GM18526 (cell line): ENCODE results near the gene PADI1.

Source experiments
- POLR2A ChIP-seq: IDR thresholded peaks from 3 replicates; pipeline ENCODE4 v1.6.1; 2011; ENCODE audit not compliant: insufficient read length; ENCODE audit errors: extremely low read depth

The PADI1 gene, protein sequence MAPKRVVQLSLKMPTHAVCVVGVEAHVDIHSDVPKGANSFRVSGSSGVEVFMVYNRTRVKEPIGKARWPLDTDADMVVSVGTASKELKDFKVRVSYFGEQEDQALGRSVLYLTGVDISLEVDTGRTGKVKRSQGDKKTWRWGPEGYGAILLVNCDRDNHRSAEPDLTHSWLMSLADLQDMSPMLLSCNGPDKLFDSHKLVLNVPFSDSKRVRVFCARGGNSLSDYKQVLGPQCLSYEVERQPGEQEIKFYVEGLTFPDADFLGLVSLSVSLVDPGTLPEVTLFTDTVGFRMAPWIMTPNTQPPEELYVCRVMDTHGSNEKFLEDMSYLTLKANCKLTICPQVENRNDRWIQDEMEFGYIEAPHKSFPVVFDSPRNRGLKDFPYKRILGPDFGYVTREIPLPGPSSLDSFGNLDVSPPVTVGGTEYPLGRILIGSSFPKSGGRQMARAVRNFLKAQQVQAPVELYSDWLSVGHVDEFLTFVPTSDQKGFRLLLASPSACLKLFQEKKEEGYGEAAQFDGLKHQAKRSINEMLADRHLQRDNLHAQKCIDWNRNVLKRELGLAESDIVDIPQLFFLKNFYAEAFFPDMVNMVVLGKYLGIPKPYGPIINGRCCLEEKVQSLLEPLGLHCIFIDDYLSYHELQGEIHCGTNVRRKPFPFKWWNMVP

DNA sequence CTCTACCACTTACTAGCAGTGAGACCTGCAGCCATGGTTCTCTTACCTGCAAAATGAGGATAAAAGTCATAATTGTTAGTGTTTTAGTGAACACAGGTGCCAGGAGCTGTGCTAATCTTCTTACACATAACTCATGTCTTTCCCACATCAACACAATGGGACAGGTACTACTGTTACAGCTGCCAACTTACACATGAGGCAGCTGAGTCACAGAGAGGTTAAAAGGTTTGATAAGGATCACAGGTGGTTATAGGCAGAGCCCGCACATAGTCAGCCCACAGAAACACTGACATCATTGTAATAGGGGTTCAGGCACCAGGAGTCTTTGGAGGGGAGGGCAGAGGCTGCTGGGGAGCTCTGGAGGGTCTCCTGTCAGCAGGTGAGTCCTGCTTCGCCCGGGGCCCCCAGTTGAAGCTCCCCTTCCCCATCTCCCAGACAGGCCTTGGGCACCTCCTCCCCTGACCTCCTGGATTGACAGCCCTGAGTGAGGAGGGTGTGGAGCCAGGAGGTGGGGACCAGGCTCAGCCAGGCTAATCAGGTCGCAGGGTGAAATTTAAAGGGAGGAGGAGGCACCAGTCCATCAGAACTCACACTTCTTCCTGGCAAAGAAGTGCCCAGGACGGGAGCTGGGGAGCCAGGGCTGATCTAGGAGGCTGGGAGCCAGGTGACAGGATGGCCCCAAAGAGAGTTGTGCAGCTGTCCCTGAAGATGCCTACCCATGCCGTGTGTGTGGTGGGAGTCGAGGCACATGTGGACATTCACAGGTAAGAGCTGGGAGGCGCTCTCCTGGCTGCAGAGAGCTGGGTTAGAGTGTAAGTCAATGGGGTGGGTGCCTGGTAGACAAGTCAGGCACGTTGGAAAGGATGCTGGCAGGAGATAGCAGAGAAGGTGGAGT lies at the start of gene PADI1:
Gene PADI1 (plus strand): TSS at position 583 of the 895 bp plus-strand sequence. CDS start 90 bp downstream, at position 673.
- TF ChIP-seq POLR2A: no peak

DNA sequence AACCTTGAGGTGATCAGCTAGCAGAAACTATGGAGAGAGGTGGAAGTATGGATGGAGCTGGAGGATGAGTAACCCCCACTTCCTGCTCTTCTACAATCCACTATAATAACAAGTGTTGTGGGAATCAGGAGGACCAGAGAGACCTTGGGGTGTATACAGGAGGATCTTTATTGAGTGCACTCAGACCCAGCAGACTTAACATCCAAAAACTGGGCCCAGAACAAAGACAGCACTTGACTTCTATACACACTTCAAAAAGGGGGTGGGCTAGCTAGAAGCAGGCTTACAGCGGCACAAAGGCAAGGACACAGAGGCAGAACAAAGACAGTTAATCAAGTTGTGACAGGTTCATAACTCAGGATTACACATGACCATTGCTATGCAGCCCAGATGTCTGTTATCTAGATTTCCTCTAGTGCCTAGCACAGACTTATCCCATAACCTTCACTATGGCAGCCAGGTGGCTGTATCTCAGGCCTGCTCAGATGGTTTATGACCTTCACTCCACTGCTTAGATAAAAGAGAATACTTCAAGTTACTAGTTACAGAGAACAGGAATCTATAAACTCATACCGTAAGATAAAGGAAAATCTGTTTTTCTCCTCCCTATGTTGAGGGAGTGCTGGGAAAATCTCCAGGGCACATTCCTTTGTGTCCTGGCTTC lies 49.5 kb upstream of the PADI1 start:
- TF ChIP-seq POLR2A: no peak

DNA sequence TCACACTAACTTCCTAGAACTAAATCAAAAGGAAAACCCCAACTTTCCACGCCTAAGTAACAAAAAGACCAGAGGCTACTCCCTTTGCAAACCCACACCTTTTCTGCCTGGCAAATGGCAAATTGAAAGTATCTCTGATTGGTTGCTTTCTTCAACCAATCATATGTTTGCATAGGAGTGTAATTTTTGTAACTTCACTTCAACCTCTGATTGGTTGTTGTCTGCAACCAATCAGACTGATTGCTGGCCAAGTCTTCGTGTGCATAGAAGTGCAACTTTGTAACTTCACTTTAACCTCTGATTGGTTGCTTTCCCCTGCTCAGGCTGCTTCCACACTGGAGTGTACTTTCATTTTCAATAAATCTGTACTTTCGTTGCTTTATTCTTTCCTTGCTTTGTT lies 48.8 kb upstream of the PADI1 start:
- TF ChIP-seq POLR2A: no peak

DNA sequence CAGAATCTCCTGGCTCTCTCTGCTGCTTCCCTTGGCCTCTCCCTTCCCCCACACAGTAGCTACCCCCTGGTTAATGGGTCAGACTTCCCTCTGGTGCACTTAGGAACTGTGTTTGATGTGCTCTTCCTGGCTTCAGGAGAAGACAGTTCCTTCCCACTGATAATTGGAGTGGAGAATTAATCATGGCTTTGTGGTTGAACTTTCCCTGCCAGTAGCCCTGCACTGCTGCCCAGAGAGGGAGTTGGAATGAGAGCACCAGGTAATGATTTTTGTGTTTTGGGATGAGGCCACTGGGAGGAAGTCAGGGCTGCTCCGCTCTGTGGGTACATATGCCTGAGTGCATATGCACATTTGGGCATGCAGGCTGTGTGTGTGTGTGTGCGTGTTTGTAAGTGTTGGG lies 46.0 kb upstream of the PADI1 start:
- TF ChIP-seq POLR2A: no peak

DNA sequence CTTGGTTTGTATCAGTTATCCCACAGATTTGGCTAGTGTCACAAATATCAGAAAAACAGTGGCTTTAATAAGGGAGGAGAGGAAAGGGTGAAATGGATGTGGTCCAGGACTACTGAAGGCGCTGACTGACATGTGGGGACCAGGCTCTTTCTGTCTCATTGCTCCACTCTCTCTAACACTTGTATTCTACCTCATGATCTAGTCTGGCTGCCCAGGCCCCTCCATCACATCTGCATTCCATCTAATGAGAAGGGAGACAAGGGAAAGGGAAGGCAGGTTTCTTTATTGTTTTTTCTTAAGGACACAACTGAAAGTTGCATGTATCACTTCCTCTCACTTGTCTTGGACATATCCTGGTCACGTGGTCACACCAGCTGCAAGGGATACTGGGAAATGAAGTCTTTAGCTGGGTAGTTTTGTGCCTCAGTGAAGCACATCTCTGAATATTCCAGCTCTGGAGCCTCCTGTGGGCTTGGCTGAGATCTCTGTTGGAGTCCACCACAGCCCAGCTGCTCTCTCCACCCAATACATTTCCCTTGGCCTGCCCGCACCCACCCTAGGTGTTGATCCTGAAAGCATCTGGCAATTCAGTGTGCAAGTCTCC lies 43.7 kb upstream of the PADI1 start:
- TF ChIP-seq POLR2A: no peak

DNA sequence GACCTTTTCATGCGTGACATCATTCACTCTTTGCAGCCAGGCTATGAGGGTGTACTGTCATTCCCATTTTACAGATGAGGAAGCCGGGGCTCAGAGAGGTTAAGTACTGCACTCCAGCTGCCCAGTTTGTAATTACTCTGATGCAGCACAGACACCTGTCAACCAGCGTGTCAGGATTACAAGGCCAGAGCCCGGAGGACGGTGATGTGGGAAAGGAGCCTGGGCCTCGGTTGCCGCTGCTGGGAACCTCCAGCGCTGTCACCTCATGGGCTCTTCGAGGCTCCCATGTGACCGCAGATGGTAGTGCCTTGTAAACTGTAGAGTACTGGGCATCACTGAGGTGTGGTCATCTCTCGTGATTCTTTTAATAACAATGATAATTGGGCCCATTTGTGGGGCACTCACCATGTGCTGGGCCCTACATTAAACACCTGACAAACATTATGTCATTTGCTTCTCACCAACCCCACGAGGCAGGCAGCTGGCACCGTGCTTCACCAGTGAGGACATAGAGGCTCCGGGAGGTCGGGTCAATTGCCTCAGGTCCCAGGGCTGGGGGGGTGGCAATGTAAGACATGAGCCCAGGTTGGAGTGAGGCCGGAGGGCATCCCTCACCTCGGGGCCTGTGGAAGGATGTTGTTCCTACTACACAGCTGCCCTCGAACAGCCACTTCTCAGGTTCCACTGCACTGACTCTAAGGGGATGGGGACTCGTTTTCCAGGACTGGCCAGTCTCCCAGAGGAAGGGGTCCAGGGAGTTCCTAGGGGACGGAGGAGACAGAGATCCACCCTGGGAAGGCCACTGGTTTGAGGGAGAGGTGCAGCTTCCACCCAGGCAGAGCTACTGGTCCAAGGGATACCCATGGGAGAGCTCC lies 42.8 kb upstream of the PADI1 start:
- TF ChIP-seq POLR2A: no peak

DNA sequence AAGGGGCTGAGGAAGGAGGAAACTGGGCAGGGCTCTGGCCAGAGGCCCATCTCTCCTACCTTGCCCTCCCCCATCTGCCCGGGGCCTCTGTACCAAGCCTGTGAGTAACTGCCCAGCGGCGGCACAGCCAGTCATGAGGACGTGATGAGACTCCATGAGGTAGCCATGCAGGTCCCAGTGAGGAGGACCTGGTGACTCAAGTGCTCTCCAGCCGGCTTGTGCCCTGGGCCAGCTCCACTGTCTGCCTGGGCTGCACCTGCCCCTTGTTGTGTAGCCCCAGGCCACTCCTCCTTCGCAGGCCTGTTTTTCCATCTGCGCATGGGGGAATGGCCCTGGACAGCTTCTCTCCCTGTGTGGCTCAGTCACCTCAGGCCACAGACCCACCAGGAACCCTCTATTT lies 42.0 kb upstream of the PADI1 start:
- no peak for TF ChIP-seq POLR2A

DNA sequence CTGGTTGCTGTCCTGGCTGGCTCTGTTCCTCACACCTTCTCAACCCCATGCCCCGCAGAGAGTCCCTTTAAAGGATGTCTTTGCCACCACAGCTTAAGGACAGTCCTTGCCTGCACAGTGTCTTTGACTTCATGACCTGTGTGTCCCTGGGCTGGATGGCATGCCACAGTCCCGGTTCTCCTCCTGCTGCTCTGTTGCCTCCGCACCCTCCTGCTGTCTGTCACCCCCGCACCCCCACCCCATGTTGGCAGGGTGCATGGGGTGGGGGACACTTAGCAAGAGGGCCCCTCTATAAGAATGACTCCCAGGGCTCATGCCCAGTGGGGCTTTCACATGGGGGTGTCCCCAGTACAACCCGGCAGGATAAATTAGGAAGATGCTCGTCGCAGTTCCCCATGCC lies 41.6 kb upstream of the PADI1 start:
- no peak for TF ChIP-seq POLR2A

DNA sequence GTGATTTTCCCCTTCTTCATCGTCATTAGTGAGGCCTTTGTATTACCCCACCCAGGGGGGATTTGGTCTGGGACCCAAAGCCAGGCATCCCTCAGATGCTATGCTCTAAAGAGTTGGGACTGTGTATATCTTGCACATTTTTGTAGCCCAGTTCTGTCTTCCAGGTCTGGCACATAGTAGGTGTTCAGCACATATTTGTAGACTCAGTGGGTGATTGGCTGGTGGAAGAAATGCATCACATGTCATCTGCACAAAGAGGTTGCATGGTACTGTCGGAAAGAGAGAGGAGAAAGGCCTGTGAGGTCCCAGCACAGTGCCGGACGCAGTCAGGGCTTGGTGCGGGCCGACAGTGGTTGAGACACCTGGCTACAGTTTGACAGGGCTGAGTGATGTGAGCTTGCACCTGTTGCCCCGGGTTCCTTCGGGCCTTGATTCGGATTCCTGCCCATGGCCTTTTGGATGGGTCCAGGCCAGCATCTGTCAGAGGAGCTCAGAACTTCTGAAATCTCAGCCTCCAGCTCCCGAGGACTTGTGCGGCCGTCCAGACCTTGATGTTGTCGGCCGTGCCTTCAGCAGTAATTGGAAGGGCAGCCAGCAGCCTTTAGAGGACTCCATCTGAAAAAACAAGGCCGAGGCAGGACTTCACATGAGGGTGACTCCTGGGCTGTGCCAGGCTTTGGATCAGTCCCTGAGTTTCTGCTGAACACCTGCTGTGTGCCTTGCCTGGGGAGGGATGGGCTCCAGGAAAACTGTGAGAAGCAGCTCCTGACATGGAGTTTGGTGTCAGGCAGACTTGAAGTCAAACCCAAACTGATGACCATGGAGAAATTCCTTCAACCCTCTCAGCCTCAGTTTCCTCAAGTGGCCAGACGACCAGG lies 40.9 kb upstream of the PADI1 start:
- TF ChIP-seq POLR2A: no peak

DNA sequence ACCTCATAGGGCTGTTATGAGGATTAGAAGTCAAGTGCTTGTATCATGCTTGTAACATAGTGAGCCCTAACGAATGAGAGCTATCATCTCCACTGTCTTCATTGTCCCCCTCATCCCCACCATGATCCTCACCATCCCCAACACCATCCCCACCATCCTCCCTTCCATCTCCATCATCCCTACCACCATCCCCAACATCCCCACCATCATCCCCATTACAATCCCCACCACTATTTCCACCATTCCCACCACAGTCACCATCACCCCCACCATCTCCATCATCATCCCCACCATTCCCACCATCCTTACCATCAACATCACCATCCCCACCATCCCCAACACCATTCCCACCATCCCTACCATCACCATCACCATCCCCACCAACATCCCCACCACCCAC lies 39.1 kb upstream of the PADI1 start:
- TF ChIP-seq POLR2A: no peak

DNA sequence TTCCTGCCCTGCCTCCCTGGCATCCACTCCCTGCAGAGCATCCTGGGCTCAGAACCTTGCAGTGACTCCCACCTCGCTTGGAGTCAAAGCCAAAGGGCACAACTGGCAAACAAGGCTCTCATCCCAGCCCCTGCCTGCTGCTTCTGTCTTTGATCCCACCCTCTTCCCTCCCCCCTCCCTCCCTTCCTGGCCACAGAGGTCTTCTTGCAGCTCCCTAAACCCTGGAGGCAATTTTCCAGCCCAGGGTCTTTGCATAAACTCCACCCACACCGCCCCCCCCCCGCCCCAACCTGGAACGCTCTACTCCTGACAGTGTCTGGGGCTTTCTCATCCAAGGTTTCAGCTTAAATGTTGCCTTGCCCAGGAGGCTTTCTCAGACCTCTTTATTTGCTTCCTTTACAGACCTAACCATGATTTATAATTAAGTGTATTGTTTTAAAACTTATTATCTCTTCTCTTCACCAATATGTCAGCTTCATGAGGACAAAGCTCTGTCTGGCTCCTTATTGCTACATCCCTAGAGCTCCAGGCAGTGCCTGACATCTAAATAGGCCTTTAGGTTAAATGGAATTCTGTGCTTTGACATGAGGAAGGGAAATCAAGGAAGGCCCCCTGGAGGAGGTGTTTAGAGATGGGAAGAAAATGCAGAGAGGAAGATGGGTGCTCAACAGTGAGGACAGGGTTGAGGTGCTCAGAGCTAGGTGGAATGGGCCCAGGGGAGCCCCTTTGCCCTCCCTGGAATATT lies 37.7 kb upstream of the PADI1 start:
- no peak for TF ChIP-seq POLR2A

DNA sequence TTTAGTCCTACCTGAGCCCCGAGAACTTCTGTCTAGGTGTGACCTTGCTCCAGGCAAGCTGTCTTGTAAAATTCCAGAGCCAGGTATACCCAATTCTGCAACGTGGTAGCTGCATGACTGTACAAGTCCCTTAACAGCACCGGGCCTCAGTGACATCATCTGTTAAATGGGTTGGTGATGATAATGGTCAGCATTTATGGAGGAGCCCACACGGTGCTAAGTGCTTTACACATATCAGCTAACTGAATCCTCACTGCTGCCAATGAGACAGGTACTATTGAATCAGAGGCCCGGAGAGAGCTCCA lies 37.2 kb upstream of the PADI1 start:
- TF ChIP-seq POLR2A: no peak
